ENCODE results near the gene COG5. TPM values are rescaled to one million over a fixed set of nuclear protein-coding genes. Genes with fewer than 3 reads are reported as not detected.

Gene COG5
- total and polyA plus RNA-seq, 9 of the 15 experiments (the other 6 are each of a cell fraction or from before 2014, with no cell fraction given), result 15.3 to 75.1 (median 56.4) TPM

- intact Hi-C loops (cut with micrococcal nuclease) (loop anchor here (1.0 to 10.0 kb wide), 5 partner anchors 38 to 681 kb away; partner anchors contain the start of genes COG5 and DUS4L), in situ Hi-C loops (cut with MboI) (no loop called here)
- Histone ChIP-seq H3K9ac (ENCODE audit: insufficient read depth in 1 of 2, low read depth in 2 of 2, low read length in 2 of 2) (no peak overlapping the region), H3K27ac (ENCODE audit: extremely low read depth, low read depth, low read length) (no peak overlapping the region), H3K79me2 (ENCODE audit: control insufficient read depth, insufficient read depth, low read length) (no peaks in the 10 kb centered on the region), H2AFZ (ENCODE audit: low read depth, low read length) (no peak overlapping the region), H3K27me3 (ENCODE audit: control insufficient read depth in 2 of 2, insufficient read depth in 2 of 2, low read length in 2 of 2) (no peaks in the 10 kb centered on the region), H3K4me1 (replicated peaks in 1 of 2; ENCODE audit: control insufficient read depth in 2 of 2, insufficient read depth in 2 of 2, low read length in 2 of 2) (no peaks in the 10 kb centered on the region), H3K4me3 (no peak overlapping the region), H4K20me1 (replicated peaks; ENCODE audit: control insufficient read depth, insufficient read depth, low read length) (no peaks in the 10 kb centered on the region), H3K36me3 (ENCODE audit: control insufficient read depth, insufficient read depth, low read length) (peaks cover 2% of the 10 kb centered on the region; the same call in 1 of the 3 replicates), H3K9me1 (ENCODE audit: control insufficient read depth, insufficient read depth, low read length) (no peaks in the 10 kb centered on the region), H3K4me2 (ENCODE audit: insufficient read depth, low read length) (no peak overlapping the region), H3K9me3 (replicated peaks; ENCODE audit: control insufficient read depth, insufficient read depth, low read depth, low read length) (no peaks in the 10 kb centered on the region)
- no TSS peak for BruUV-seq (replicated peaks)
- WGBS (ENCODE audit: insufficient coverage, low coverage, missing lambda C conversion rate), result 82% methylated on average over 6 of the region's 6 CpGs
- ATAC-seq (peak; percentile 92), DNase-seq (ENCODE audit: extremely low read depth in 1 of 4, low spot score in 3 of 4) (peak; percentile 20 to 77 (median 38)), FAIRE-seq (peak; percentile 75)
- ChIA-PET POLR2A (interaction anchor here (0.8 to 1.6 kb wide), 8 partner anchors 8 to 411 kb away, joined by 3 to 8 read pairs (median 4); no protein-coding TSS in a partner anchor), CTCF (ENCODE audit: low intra/inter-chr PET ratio) (interaction anchor here (0.6 to 2.8 kb wide), 8 partner anchors 38 to 1033 kb away, joined by 3 to 25 read pairs (median 6); no protein-coding TSS in a partner anchor)
- TF ChIP-seq ZFP36 (IDR thresholded peaks at IDR 0.05; ENCODE audit: low read depth, low read length, partially characterized antibody) (no peak), TCF7L2 (IDR thresholded peaks at IDR 0.05; ENCODE audit: low read depth, low read length) (no peak), ZNF134 (CRISPR knock-in tag; conservative IDR thresholded peaks at IDR 0.05) (no peak), KLF1 (tag; IDR thresholded peaks at IDR 0.05) (no peak), TAL1 (IDR thresholded peaks at IDR 0.05) (no peak), TAF1 (IDR thresholded peaks at IDR 0.05; ENCODE audit: control insufficient read depth, extremely low read depth, insufficient read depth, low read length, severe bottlenecking) (no peak), TSC22D4 (tag; IDR thresholded peaks at IDR 0.05) (no peak), ZNF280A (IDR thresholded peaks at IDR 0.05; ENCODE audit: low read depth, partially characterized antibody) (no peak), ZNF212 (CRISPR knock-in tag; IDR thresholded peaks at IDR 0.05) (no peak), ZNF75A (CRISPR knock-in tag; IDR thresholded peaks at IDR 0.05) (no peak), ZNF274 (IDR thresholded peaks at IDR 0.05; ENCODE audit: borderline replicate concordance, low read depth, low read length) (no peak), KLF13 (tag; IDR thresholded peaks at IDR 0.05; ENCODE audit: borderline replicate concordance, low read depth) (no peak), CEBPG (CRISPR knock-in tag; IDR thresholded peaks at IDR 0.05) (no peak), CEBPG (tag; conservative IDR thresholded peaks at IDR 0.05 in 1 of 2, IDR thresholded peaks at IDR 0.05 in 1 of 2) (no peak), ZZZ3 (IDR thresholded peaks at IDR 0.05) (no peak), ARID1B (IDR thresholded peaks at IDR 0.05) (peak; percentile 26; the same call in 1 of the 2 replicates), ZC3H4 (CRISPR knock-in tag; IDR thresholded peaks at IDR 0.05; ENCODE audit: borderline replicate concordance) (no peak), POLR2B (IDR thresholded peaks at IDR 0.05; ENCODE audit: low read depth, partially characterized antibody) (no peak), NFATC3 (IDR thresholded peaks at IDR 0.05) (no peak), ZNF780A (CRISPR knock-in tag; IDR thresholded peaks at IDR 0.05) (no peak), ZNF408 (CRISPR knock-in tag; IDR thresholded peaks at IDR 0.05; ENCODE audit: low read depth) (no peak), ZNF184 (CRISPR knock-in tag; IDR thresholded peaks at IDR 0.05) (no peak), NBN (IDR thresholded peaks at IDR 0.05; ENCODE audit: low read depth) (peak; percentile 41; the same call in 1 of the 2 replicates)
Observed at GRCh38 chr7:107463139-107464078, 100.3 kb downstream of the COG5 start.
